C4-2B (cell line): ENCODE results near the gene AKAIN1.

Experiments used
- ZFX ChIP-seq: fragments of 450-650 bp; IDR thresholded peaks from 2 replicates; pipeline ENCODE4 v1.6.1; 2017
- TF ChIP-seq, protein P1 (sequence below): fragments of 450-650 bp; conservative IDR thresholded peaks from 2 replicates; pipeline ENCODE4 v1.5.1; 2017; ENCODE audit warnings: mild to moderate bottlenecking

DNA sequence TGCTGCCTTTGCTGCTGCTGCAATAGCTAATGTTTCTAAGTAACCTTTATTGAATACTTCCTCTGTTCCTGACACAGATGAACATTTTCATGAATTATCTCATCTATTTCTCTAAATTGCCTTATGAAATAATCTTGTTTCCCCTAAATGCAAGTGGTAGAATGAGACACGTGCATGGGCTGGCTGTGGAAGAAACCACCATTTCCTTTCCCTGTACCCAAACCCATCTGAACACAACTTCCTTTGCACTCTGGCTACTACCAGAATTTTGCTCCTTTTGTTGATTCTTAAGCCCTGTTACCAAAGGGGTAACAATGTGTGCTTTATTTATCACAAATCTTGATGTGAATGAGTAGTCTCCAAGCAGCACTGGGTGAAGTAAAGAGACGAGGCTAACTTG is 29.2 kb downstream of the AKAIN1 start:
- TF ChIP-seq, protein P1, sequence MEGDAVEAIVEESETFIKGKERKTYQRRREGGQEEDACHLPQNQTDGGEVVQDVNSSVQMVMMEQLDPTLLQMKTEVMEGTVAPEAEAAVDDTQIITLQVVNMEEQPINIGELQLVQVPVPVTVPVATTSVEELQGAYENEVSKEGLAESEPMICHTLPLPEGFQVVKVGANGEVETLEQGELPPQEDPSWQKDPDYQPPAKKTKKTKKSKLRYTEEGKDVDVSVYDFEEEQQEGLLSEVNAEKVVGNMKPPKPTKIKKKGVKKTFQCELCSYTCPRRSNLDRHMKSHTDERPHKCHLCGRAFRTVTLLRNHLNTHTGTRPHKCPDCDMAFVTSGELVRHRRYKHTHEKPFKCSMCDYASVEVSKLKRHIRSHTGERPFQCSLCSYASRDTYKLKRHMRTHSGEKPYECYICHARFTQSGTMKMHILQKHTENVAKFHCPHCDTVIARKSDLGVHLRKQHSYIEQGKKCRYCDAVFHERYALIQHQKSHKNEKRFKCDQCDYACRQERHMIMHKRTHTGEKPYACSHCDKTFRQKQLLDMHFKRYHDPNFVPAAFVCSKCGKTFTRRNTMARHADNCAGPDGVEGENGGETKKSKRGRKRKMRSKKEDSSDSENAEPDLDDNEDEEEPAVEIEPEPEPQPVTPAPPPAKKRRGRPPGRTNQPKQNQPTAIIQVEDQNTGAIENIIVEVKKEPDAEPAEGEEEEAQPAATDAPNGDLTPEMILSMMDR: no peak
- TF ChIP-seq ZFX: no peak
